PC-3 (cell line): ENCODE measurements around the gene HECW1. TPM values are rescaled to one million over a fixed set of nuclear protein-coding genes. Genes with fewer than 3 reads are reported as not detected.
A peak's percentile ranks its signal among the peaks of the same experiment; 100 is the strongest.

Experiments used
- ATAC-seq: fragments of 200-7000 bp; cut with Tn5 transposase; 2 replicates; pipeline ENCODE4 v1.9.1; 2020; ENCODE audit warnings: mild to moderate bottlenecking, moderate library complexity
- BruUV-seq: library from RNA; stranded (reverse); fragments of 400-500 nt; replicated peaks from 2 replicates; lab custom pipeline; 2021; lab: Mats Ljungman, UMichigan
- CTCF ChIA-PET: fragments of 300-600 bp; sonication (Branson Sonifier 250); formaldehyde crosslinking; loops from one replicate; lab custom pipeline; 2022; ENCODE audit warnings: antibody characterized with exemption; lab: Charles Lee
- POLR2A ChIA-PET: fragments of 300-600 bp; sonication (Branson Sonifier 250); formaldehyde crosslinking; loops from one replicate; lab custom pipeline; 2022; ENCODE audit warnings: antibody characterized with exemption; ENCODE audit not compliant: unreplicated experiment; lab: Charles Lee
- DNase-seq: peaks from one replicate; pipeline ENCODE4 v3.0.0-alpha.2; 2015
- H2AFZ ChIP-seq: fragments of 300-600 bp; sonication (generic); 2 replicates; pipeline ENCODE4 v1.6.0; 2016; ENCODE audit warnings: antibody characterized with exemption, low read length
- H3F3A ChIP-seq: fragments of 300-600 bp; sonication (generic); one replicate; pipeline ENCODE4 v1.6.0; 2017; ENCODE audit warnings: antibody characterized with exemption, low read length, control low read depth, mild to moderate bottlenecking; ENCODE audit not compliant: unreplicated experiment
- H3K27ac ChIP-seq: fragments of 300-600 bp; sonication (generic); 2 replicates; pipeline ENCODE4 v1.5.1; 2016; ENCODE audit warnings: mild to moderate bottlenecking, low read length
- H3K27me3 ChIP-seq: fragments of 300-600 bp; sonication (generic); 2 replicates; pipeline ENCODE4 v1.6.1; 2016; ENCODE audit warnings: low read length, mixed read lengths
- H3K36me3 ChIP-seq: fragments of 300-600 bp; sonication (generic); 2 replicates; pipeline ENCODE4 v1.6.1; 2016; ENCODE audit warnings: low read depth, mixed run types, low read length, mixed read lengths
- H3K4me1 ChIP-seq: fragments of 300-600 bp; sonication (generic); 2 replicates; pipeline ENCODE4 v1.5.1; 2016; ENCODE audit warnings: low read length; ENCODE audit not compliant: insufficient read depth
- H3K4me2 ChIP-seq: fragments of 300-600 bp; sonication (generic); 2 replicates; pipeline ENCODE4 v1.6.0; 2016; ENCODE audit warnings: low read length
- H3K4me3 ChIP-seq: fragments of 300-600 bp; sonication (generic); 2 replicates; pipeline ENCODE4 v1.5.1; 2016; ENCODE audit warnings: mild to moderate bottlenecking, low read length, mixed read lengths
- H3K79me2 ChIP-seq: fragments of 300-600 bp; sonication (generic); 2 replicates; pipeline ENCODE4 v1.6.1; 2017; ENCODE audit warnings: low read length, mixed read lengths
- H3K9ac ChIP-seq: fragments of 300-600 bp; sonication (generic); 2 replicates; pipeline ENCODE4 v1.6.0; 2016; ENCODE audit warnings: mild to moderate bottlenecking, low read length
- H3K9me2 ChIP-seq: fragments of 300-600 bp; sonication (generic); replicated peaks from 2 replicates; pipeline ENCODE4 v1.6.1; 2016; ENCODE audit warnings: mixed run types, low read length, mixed read lengths
- H3K9me3 ChIP-seq: fragments of 300-600 bp; sonication (generic); 2 replicates; pipeline ENCODE4 v1.6.1; 2016; ENCODE audit warnings: low read length, mixed read lengths
- H4K20me1 ChIP-seq: fragments of 300-600 bp; sonication (generic); 2 replicates; pipeline ENCODE4 v1.6.1; 2016; ENCODE audit warnings: low read length, mixed read lengths
- CTCF ChIP-seq: fragments of 300-600 bp; sonication (generic); conservative IDR thresholded peaks from 2 replicates; pipeline ENCODE4 v1.5.1; 2017; ENCODE audit warnings: antibody characterized with exemption, low read depth, mild to moderate bottlenecking, low read length
- EZH2 ChIP-seq: fragments of 300-600 bp; sonication (generic); IDR thresholded peaks from one replicate; pipeline ENCODE4 v1.6.1; 2017; ENCODE audit warnings: antibody characterized with exemption, mild to moderate bottlenecking, low read length; ENCODE audit not compliant: unreplicated experiment
- EZH2phosphoT487 ChIP-seq: fragments of 300-600 bp; sonication (generic); IDR thresholded peaks from 2 replicates; pipeline ENCODE4 v1.6.1; 2018; ENCODE audit warnings: mild to moderate bottlenecking, antibody characterized with exemption, low read length, borderline replicate concordance
- intact Hi-C: fragments of 100-400 bp; cut with micrococcal nuclease; formaldehyde crosslinking; loops from 2 replicates; pipeline ENCODE4 v1.9.0; 2023
- total RNA-seq: library from RNA; depleted of rRNA; stranded (reverse); fragments of >200 nt; gene quantifications from 2 replicates; pipeline ENCODE4 v1.2.3, GENCODE V29; 2014

Gene HECW1
- total RNA-seq, 1 experiment from 2014 or later: 3.0 TPM

- intact Hi-C loops: no loop called here
- no peak for ATAC-seq
- no peak overlapping the region for H2AFZ ChIP-seq
- no peak overlapping the region for H3K27ac ChIP-seq
- no peaks in the 10 kb centered on the region for H3K79me2 ChIP-seq
- DNase-seq: peak; percentile 6
- CTCF ChIA-PET: no interaction called here
- no peaks in the 10 kb centered on the region for H3K36me3 ChIP-seq
- H3K4me1 ChIP-seq: no peaks in the 10 kb centered on the region
- no peaks in the 10 kb centered on the region for H3F3A ChIP-seq
- H3K4me2 ChIP-seq: no peak overlapping the region
- no TSS peak for BruUV-seq
- H3K9me2 ChIP-seq: no peaks in the 10 kb centered on the region
- no peaks in the 10 kb centered on the region for H4K20me1 ChIP-seq
- POLR2A ChIA-PET: no interaction called here
- no peak overlapping the region for H3K4me3 ChIP-seq
- TF ChIP-seq EZH2phosphoT487 (no peak), CTCF (no peak; the same call in 1 of the 2 replicates), EZH2 (no peak)
- no peak overlapping the region for H3K9ac ChIP-seq
- H3K27me3 ChIP-seq: no peaks in the 10 kb centered on the region
- no peaks in the 10 kb centered on the region for H3K9me3 ChIP-seq
Measured at GRCh38 chr7:43353902-43354301, 241.5 kb downstream of the HECW1 start.

DNA sequence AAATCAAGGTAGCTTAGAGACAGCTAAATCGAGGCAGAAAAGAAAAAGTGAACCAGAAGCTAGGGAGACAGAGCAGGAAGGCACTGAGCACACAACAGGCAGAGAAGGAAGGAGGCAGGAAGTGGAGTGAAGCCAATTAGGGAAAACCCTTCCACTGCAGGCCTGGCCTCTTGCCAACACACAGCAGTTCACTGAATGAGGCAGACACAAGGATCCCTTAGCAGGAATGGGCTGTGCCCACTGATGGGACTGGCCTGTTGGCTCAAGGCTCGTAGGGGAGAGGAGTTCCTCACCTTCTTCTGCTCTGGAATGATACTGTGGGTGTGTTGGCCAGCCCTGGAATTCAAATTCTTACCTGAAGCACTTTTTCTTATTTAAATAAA lies 250.2 kb downstream of the HECW1 start:
- no TSS peak for BruUV-seq
- DNase-seq (peak; percentile 44), ATAC-seq (peak; percentile 13; the same call in 1 of the 2 replicates)
- Histone ChIP-seq H2AFZ (no peak overlapping the region), H3K36me3 (no peaks in the 10 kb centered on the region), H4K20me1 (no peaks in the 10 kb centered on the region), H3K9me2 (no peaks in the 10 kb centered on the region), H3K4me1 (no peaks in the 10 kb centered on the region), H3K27ac (no peak overlapping the region), H3K9me3 (no peaks in the 10 kb centered on the region), H3K4me2 (no peak overlapping the region), H3K4me3 (no peak overlapping the region), H3K79me2 (no peaks in the 10 kb centered on the region), H3K27me3 (no peaks in the 10 kb centered on the region), H3K9ac (no peak overlapping the region), H3F3A (no peaks in the 10 kb centered on the region)
- TF ChIP-seq EZH2 (no peak), EZH2phosphoT487 (no peak), CTCF (no peak)
- ChIA-PET CTCF (no interaction called here), POLR2A (interaction anchor here (0.6 kb wide), 1 partner anchor 80 kb away, joined by 5 read pairs; no protein-coding TSS in a partner anchor)
- intact Hi-C loops: no loop called here

GRCh38 chr7:43363035-43363791 lies 250.8 kb downstream of the HECW1 start:
- CTCF ChIA-PET: no interaction called here
- Histone ChIP-seq H3K27me3 (no peaks in the 10 kb centered on the region), H3F3A (no peaks in the 10 kb centered on the region)

More at GRCh38 chr7:43363035-43363791, 250.8 kb downstream of the HECW1 start:
- H4K20me1 ChIP-seq: no peaks in the 10 kb centered on the region
- DNase-seq (peak; percentile 48), ATAC-seq (no peak)
- H3K9me2 ChIP-seq: no peaks in the 10 kb centered on the region
- no peak for TF ChIP-seq CTCF
- H3K27ac ChIP-seq: no peak overlapping the region
- no TSS peak for BruUV-seq
- no peak overlapping the region for H3K4me2 ChIP-seq
- intact Hi-C loops: no loop called here
- no peak overlapping the region for H3K9ac ChIP-seq
- no peaks in the 10 kb centered on the region for H3K36me3 ChIP-seq
- H3K9me3 ChIP-seq: no peaks in the 10 kb centered on the region
- H3K4me3 ChIP-seq: no peak overlapping the region
- no peaks in the 10 kb centered on the region for H3K4me1 ChIP-seq
- no peak overlapping the region for H2AFZ ChIP-seq
- POLR2A ChIA-PET: interaction anchor here (0.6 kb wide), 1 partner anchor 79 kb away, joined by 5 read pairs; no protein-coding TSS in a partner anchor
- H3K79me2 ChIP-seq: no peaks in the 10 kb centered on the region
